Endothelial cell of umbilical vein (primary cell): ENCODE results near the gene SPATA3.

Experiments
- CTCF ChIP-seq, 2 donors: IDR thresholded peaks; 1 replicate in 1 of 2; 2 replicates in 1 of 2; pipeline ENCODE4 v1.5.1; 2011; ENCODE audit warnings: low read length in 2 of 2, mild to moderate bottlenecking in 2 of 2, moderate library complexity in 2 of 2, control low read depth in 1 of 2, inconsistent platforms in 1 of 2, low read depth in 1 of 2; ENCODE audit not compliant: insufficient read depth in 1 of 2; ENCODE audit errors: extremely low read depth in 1 of 2
- GATA2 ChIP-seq: IDR thresholded peaks from 2 replicates; pipeline ENCODE4 v1.7.0; 2011; ENCODE audit warnings: low read depth, mild to moderate bottlenecking, moderate library complexity, mixed read lengths, low read length; ENCODE audit not compliant: insufficient read length, insufficient read depth
- MYC ChIP-seq: IDR thresholded peaks from one replicate; pipeline ENCODE4 v1.6.1; 2011; ENCODE audit warnings: mild to moderate bottlenecking, low read depth, low read length
- POLR2A ChIP-seq: IDR thresholded peaks from 2 replicates; pipeline ENCODE4 v1.6.1; 2012; ENCODE audit warnings: low read depth, mild to moderate bottlenecking, control low read depth, low read length

GRCh38 chr2:231015478-231015877 is 19.6 kb downstream of the SPATA3 start:
- TF ChIP-seq CTCF (IDR thresholded peaks at IDR 0.05; ENCODE audit: extremely low read depth in 1 of 2, insufficient read depth in 1 of 2, low read depth in 1 of 2, low read length in 2 of 2) (no peak), GATA2 (no peak), POLR2A (no peak), MYC (no peak)
